Measurements from ENCODE around the gene CPS1.

- TF ChIP-seq CTCF (IDR thresholded peaks at IDR 0.05; ENCODE audit: extremely low read depth in 1 of 2, insufficient read depth in 1 of 2, low read depth in 1 of 2, low read length in 2 of 2) (no peak), JUN (IDR thresholded peaks at IDR 0.05; ENCODE audit: borderline replicate concordance, insufficient read depth, insufficient read length, low read depth) (no peak), POLR2AphosphoS5 (IDR thresholded peaks at IDR 0.05; ENCODE audit: insufficient read depth, low read depth, low read length) (no peak), POLR2A (IDR thresholded peaks at IDR 0.05; ENCODE audit: low read depth, low read length) (no peak), EZH2 (IDR thresholded peaks at IDR 0.05; ENCODE audit: borderline replicate concordance, low read depth, low read length, severe bottlenecking) (no peak), GATA2 (IDR thresholded peaks at IDR 0.05; ENCODE audit: insufficient read depth, insufficient read length, low read depth, low read length) (no peak), MYC (IDR thresholded peaks at IDR 0.05; ENCODE audit: low read depth, low read length) (no peak)
- TF ChIP-seq, protein P1, sequence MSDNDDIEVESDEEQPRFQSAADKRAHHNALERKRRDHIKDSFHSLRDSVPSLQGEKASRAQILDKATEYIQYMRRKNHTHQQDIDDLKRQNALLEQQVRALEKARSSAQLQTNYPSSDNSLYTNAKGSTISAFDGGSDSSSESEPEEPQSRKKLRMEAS (IDR thresholded peaks at IDR 0.05; ENCODE audit: insufficient read depth, insufficient read length): no peak
These were observed 97.7 kb downstream of the CPS1 start for GRCh38 chr2:210654091-210654490.
